GM18873 (cell line): ENCODE data around the gene ADAMTS13.

Experiments used
- ATAC-seq: cut with Tn5 transposase; IDR thresholded peaks from one replicate; pipeline ENCODE4 v1.9.1; 2021; ENCODE audit warnings: mild to moderate bottlenecking, moderate library complexity, moderate number of reproducible peaks; ENCODE audit not compliant: unreplicated experiment, low FRiP score

ADAMTS13 gene

DNA sequence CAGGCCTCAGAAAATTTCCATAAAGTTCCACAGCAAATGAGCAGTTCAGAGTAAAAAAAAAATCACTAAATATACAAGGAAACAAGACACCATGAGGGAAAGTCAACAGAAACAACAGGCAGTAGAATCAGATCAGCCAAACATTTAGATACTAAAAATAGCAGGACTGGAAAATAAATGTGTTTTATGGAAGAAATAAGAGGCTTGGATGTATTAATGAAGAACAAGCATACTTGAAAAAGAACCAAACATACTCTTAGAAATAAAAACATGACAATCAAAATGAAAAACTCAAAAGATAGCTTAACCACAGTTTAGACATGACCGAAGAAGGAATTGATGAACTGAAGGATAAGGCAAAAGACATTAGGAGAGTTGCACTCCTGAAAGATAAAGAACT, 79.9 kb downstream of the ADAMTS13 start:
- ATAC-seq: no peak

DNA sequence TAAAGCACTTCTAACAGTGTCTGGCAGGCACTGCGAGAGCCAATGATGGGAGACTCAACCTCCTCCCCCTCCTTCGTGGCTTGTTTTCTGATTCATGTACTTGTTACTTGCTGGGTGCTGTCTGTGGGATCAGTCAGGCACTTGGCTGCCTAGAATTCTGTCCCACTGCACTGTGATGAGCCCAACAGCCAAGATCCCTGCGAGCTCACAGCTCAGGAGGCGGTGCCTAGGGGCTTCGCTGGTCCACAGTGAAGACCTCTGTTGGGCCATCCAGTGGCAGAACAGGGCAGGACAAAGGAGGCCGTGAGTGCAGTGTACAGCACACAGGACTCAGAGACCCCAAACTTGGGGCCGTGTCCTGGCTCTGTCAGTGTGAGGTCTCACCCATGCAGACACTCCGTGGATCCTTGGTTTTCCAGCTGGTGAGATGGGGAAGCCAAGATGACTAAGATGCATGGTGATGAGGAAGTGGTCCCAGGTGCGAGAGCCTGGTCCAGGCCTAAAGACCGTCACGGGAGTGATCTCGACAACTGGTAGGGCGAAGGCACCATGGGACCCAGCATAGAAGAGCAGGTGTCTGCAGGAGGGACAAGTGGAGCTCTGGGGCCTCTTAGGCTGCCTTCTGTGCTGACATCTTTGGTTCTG, 83.1 kb downstream of the ADAMTS13 start:
- no peak for ATAC-seq

DNA sequence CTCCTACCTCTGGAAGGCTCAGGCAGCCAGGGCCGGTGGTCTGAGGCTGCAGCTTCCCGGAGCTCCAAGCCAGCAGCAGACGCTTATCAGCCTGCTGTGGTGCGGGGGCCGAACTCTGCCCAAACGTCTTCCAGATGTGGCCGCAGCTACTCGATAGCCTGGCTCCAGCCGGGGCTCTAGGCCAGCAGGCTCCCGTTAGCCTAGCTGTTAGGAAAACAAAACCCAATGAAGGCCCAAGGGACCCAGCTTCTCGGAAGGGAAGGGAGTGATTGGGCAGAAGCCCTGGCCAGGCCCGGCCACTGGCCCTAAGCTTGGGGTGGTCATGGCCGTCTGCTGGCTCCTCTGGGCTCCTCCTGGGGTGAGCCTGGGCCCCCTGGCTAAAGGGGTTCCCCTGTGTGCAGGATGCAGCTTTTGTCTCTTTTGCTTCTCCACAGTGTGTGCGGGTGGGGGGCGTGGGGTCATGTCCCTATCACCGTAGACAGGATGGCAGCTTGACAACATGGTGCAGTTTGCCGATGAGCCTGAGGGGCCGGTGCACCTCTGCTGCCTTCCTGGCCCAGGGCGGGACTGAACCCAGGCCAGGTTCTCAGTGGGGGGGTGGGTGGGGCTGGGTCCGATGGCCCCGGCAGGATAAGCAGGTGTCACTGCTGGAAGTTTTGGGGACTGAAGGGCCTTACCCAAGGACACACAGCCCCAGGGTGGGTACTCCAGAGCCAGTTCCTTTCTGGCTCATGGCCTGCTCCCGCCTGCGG, 83.9 kb downstream of the ADAMTS13 start:
- no peak for ATAC-seq

DNA sequence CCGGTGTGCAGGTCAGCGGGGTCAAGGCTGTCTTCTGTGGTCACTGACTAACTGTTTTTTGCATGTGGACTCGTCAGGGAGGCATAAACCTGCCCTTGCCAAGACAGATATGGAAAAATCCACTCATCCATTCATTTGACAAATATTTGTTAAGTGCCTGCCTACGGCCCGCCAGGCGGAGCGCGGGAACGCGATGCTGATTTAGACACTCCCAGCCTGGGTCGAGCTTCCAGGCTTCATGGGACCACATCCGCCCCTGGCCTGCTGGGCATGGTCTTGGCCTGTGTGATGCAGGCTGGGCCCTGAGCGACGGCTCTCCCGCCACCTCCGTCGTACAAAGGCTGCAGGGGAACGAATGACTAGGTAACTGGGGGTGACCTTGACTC, 84.5 kb downstream of the ADAMTS13 start:
- no peak for ATAC-seq

DNA sequence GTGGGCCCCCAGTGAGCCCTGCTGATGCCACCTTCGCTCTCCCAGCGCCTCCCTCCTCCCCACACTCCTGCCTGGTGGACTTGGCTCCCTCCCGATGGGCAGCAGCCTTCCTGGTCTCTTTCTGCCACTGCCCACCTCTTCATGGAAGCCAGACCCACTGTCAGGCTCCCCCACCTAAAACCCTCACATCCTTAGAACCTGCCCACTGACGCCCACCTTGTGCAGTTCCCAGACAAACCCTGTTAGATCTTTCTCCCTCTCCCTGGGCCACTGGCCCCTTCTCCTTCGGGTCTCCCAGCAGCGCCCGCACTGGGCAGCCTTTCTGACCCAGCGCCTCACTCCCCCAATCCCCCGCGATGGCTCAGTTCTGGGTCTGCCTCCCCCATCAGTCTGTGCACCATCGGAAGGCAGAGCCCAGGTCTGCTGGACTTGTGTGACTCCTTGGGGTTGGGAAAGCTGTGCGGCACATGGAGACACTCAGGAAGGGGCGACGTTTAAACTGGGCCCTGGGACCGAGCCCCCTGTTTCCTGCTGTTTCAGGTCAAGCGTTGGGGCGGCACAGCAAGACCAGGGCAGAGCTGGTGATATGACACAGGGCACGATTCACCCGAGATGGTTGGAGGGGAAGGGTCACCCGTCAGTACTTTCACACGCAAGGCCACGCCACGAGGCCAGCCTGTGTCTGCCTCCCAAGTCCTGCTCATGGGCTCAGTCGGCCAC, 85.2 kb downstream of the ADAMTS13 start:
- ATAC-seq: no peak

DNA sequence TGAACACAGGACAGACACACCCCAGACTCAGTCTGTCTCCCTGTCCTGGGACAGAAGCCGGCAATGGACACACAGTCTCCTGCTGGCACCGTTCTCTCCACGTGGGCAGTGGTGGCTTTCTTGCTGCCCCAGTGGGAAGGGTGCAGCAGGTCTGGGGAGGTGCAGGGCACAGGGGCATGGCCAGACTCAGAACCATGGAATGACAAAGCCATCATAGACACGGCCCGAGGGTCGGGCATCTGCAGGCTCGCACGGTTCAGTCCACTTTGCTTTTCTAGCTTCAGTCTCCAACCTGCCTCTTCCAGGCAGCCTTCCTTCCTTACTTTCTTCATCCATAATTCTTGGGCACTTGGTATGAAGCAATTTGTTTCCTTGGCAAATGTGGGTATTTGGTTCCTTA, 85.9 kb downstream of the ADAMTS13 start:
- no peak for ATAC-seq
